Lower lobe of right lung (tissue), 2 donors: ENCODE measurements around the gene HMGN3. TPM values are rescaled to one million over a fixed set of nuclear protein-coding genes. Genes with fewer than 3 reads are reported as not detected.
A peak's percentile ranks its signal among the peaks of the same experiment; 100 is the strongest.

ENCODE experiments used
- ATAC-seq, 2 donors: fragments of 200-7000 bp; cut with Tn5 transposase; one replicate each; pipeline ENCODE4 v1.9.1; 2020 to 2022; ENCODE audit warnings: mild to moderate bottlenecking in 2 of 2, moderate library complexity in 2 of 2
- DNase-seq: peaks from one replicate; pipeline ENCODE4 v3.0.0-alpha.2; 2020
- H3K27ac ChIP-seq: fragments of 200-600 bp; one replicate; pipeline ENCODE4 v1.8.0; 2022
- H3K27me3 ChIP-seq: fragments of 200-600 bp; one replicate; pipeline ENCODE4 v1.8.0; 2022; ENCODE audit warnings: low read depth
- H3K36me3 ChIP-seq: fragments of 200-600 bp; one replicate; pipeline ENCODE4 v1.8.0; 2022; ENCODE audit warnings: mild to moderate bottlenecking
- H3K4me1 ChIP-seq: fragments of 200-600 bp; one replicate; pipeline ENCODE4 v1.8.0; 2022
- H3K4me3 ChIP-seq: fragments of 200-600 bp; one replicate; pipeline ENCODE4 v1.8.0; 2022; ENCODE audit warnings: mild to moderate bottlenecking
- H3K9me3 ChIP-seq: fragments of 200-600 bp; one replicate; pipeline ENCODE4 v1.8.0; 2022
- CTCF ChIP-seq: fragments of 200-600 bp; IDR thresholded peaks from one replicate; pipeline ENCODE4 v1.8.0; 2022; ENCODE audit warnings: antibody characterized with exemption, mild to moderate bottlenecking
- intact Hi-C: fragments of 100-400 bp; cut with DNase I; formaldehyde crosslinking; loops from one replicate; pipeline ENCODE4 v1.11.0; 2022
- total RNA-seq: library from RNA; stranded (reverse); fragmentation: NEBNext Ultra II Directional; extraction: Animal tissue kit (Norgen Biotek cat#: 25700); gene quantifications from one replicate; pipeline ENCODE4 v1.2.1, GENCODE V29; 2021
- donor health status: DM: no; HTN: yes; CAD: no; lungs with severe emphysema.

The HMGN3 gene
- total RNA-seq, 1 donor from 2014 or later: 98.7 TPM

- Histone ChIP-seq H3K4me3 (no peak overlapping the region), H3K27ac (no peak overlapping the region), H3K9me3 (no peaks in the 10 kb centered on the region), H3K36me3 (peaks cover 42% of the 10 kb centered on the region), H3K4me1 (no peaks in the 10 kb centered on the region), H3K27me3 (no peaks in the 10 kb centered on the region)
- DNase-seq: no peak
- intact Hi-C loops: no loop called here
- ATAC-seq: no peak
- TF ChIP-seq CTCF: no peak
Measured at GRCh38 chr6:79203753-79204253, 30.7 kb downstream of the HMGN3 start.

GRCh38 chr6:79202556-79202955 lies 31.9 kb downstream of the HMGN3 start:
- Histone ChIP-seq H3K36me3 (peaks cover 34% of the 10 kb centered on the region), H3K4me3 (no peak overlapping the region), H3K9me3 (no peaks in the 10 kb centered on the region), H3K27me3 (no peaks in the 10 kb centered on the region), H3K4me1 (no peaks in the 10 kb centered on the region), H3K27ac (no peak overlapping the region)
- no peak for ATAC-seq
- no peak for TF ChIP-seq CTCF
- no peak for DNase-seq
- intact Hi-C loops: no loop called here

- ATAC-seq: no peak
- Histone ChIP-seq H3K4me3 (no peak overlapping the region), H3K36me3 (peaks cover 33% of the 10 kb centered on the region), H3K9me3 (no peaks in the 10 kb centered on the region), H3K27ac (no peak overlapping the region), H3K4me1 (no peaks in the 10 kb centered on the region), H3K27me3 (no peaks in the 10 kb centered on the region)
- intact Hi-C loops: no loop called here
- TF ChIP-seq CTCF: no peak
- DNase-seq: no peak
Measured at GRCh38 chr6:79201983-79202382, 32.5 kb downstream of the HMGN3 start.

- H3K27ac ChIP-seq: no peak overlapping the region
- intact Hi-C loops: no loop called here
- H3K9me3 ChIP-seq: no peaks in the 10 kb centered on the region
- no peak for ATAC-seq
- H3K27me3 ChIP-seq: no peaks in the 10 kb centered on the region
- no peak for DNase-seq
- H3K4me3 ChIP-seq: no peak overlapping the region
- H3K4me1 ChIP-seq: no peaks in the 10 kb centered on the region
- TF ChIP-seq CTCF: no peak
- H3K36me3 ChIP-seq: peaks cover 26% of the 10 kb centered on the region
Measured at GRCh38 chr6:79201143-79201542, 33.3 kb downstream of the HMGN3 start.

- no peak for DNase-seq
- H3K36me3 ChIP-seq: peaks cover 7% of the 10 kb centered on the region
- H3K27me3 ChIP-seq: no peaks in the 10 kb centered on the region
- intact Hi-C loops: no loop called here
- ATAC-seq: peak; percentile 28 to 67
- H3K4me1 ChIP-seq: no peaks in the 10 kb centered on the region
- TF ChIP-seq CTCF: no peak
- no peak overlapping the region for H3K4me3 ChIP-seq
- H3K9me3 ChIP-seq: no peaks in the 10 kb centered on the region
- no peak overlapping the region for H3K27ac ChIP-seq
Measured at GRCh38 chr6:79196912-79197311, 37.6 kb downstream of the HMGN3 start.

GRCh38 chr6:79193971-79194370 lies 40.5 kb downstream of the HMGN3 start:
- ATAC-seq (no peak), DNase-seq (no peak)
- H3K4me1 ChIP-seq: no peaks in the 10 kb centered on the region
- no peaks in the 10 kb centered on the region for H3K27me3 ChIP-seq
- no peak for TF ChIP-seq CTCF
- H3K36me3 ChIP-seq: no peaks in the 10 kb centered on the region
- no peaks in the 10 kb centered on the region for H3K9me3 ChIP-seq
- no peak overlapping the region for H3K4me3 ChIP-seq
- intact Hi-C loops: no loop called here
- H3K27ac ChIP-seq: no peak overlapping the region
